HepG2 (cell line): ENCODE results near the gene FAM180A. TPM values are rescaled to one million over a fixed set of nuclear protein-coding genes. Genes with fewer than 3 reads are reported as not detected.
A peak's percentile ranks its signal among the peaks of the same experiment; 100 is the strongest.

ENCODE experiments used
- ATAC-seq: fragments of 200-7000 bp; cut with Tn5 transposase; 3 replicates; pipeline ENCODE4 v1.9.1; 2020; ENCODE audit warnings: mild to moderate bottlenecking, moderate library complexity
- BruUV-seq: library from RNA; stranded (reverse); fragments of 400-500 nt; replicated peaks from 2 replicates; lab custom pipeline; 2021; lab: Mats Ljungman, UMichigan
- CTCF ChIA-PET: fragments of 300-600 bp; formaldehyde crosslinking; extraction: SDS; loops from one replicate; lab custom pipeline; 2021; ENCODE audit warnings: low total read pairs, inconsistent platforms, low intra/inter-chr PET ratio; lab: Yijun Ruan, JAX
- POLR2A ChIA-PET: fragments of 350-600 bp; sonication (Branson Sonifier 250); formaldehyde crosslinking; loops from one replicate; lab custom pipeline; 2020; ENCODE audit warnings: antibody characterized with exemption, inconsistent platforms; lab: Yijun Ruan, JAX
- DNase-seq: peaks from one replicate; pipeline ENCODE4 v3.0.0-alpha.2; 2015; ENCODE audit warnings: low spot score
- FAIRE-seq: peaks from 3 replicates; lab custom pipeline; 2011; peaks lifted over from hg19 to GRCh38; lab: Jason Lieb, UNC
- H2AFZ ChIP-seq: one replicate; pipeline ENCODE4 v1.6.1; 2011; ENCODE audit warnings: low read length, inconsistent platforms
- H3K27ac ChIP-seq: fragments of 300-600 bp; 3 replicates; pipeline ENCODE4 v1.8.0; 2011; ENCODE audit warnings: mixed run types, mild to moderate bottlenecking, mixed read lengths, low read length, inconsistent platforms; ENCODE audit not compliant: insufficient read depth; ENCODE audit errors: extremely low read length
- H3K27me3 ChIP-seq, 2 experiments: fragments of 200-600 bp in 1 of 2; 2 replicates in 1 of 2; 3 replicates in 1 of 2; pipeline versions ENCODE4 v1.6.0 to v1.8.0; 2011; ENCODE audit warnings: low read length in 2 of 2, mild to moderate bottlenecking in 2 of 2, moderate library complexity in 2 of 2, inconsistent platforms in 1 of 2; ENCODE audit not compliant: insufficient read depth in 2 of 2, control insufficient read depth in 1 of 2
- H3K36me3 ChIP-seq, 2 experiments: fragments of 200-600 bp in 1 of 2; replicated peaks in 1 of 2; 2 replicates in 1 of 2; 3 replicates in 1 of 2; pipeline versions ENCODE4 v1.5.1 to v1.8.0; 2011; ENCODE audit warnings: low read length in 2 of 2, inconsistent platforms in 1 of 2; ENCODE audit not compliant: insufficient read depth in 2 of 2, control insufficient read depth in 1 of 2
- H3K4me1 ChIP-seq: 2 replicates; pipeline ENCODE4 v1.5.1; 2012; ENCODE audit warnings: low read length, inconsistent platforms; ENCODE audit not compliant: insufficient read depth
- H3K4me2 ChIP-seq: 2 replicates; pipeline ENCODE4 v1.6.0; 2011; ENCODE audit warnings: low read depth, low read length, inconsistent platforms
- H3K4me3 ChIP-seq, 3 experiments: fragments of 200-600 bp in 1 of 3; sonication (generic), shearing (Covaris generic) in 1 of 3; replicated peaks in 1 of 3; 2 replicates each; pipeline ENCODE4 v1.5.1; 2011 to 2016; ENCODE audit warnings: low read length in 3 of 3, inconsistent platforms in 2 of 3, low read depth in 2 of 3, mild to moderate bottlenecking in 2 of 3, control low read depth in 1 of 3, mixed read lengths in 1 of 3; ENCODE audit not compliant: insufficient read depth in 1 of 3
- H3K79me2 ChIP-seq: one replicate; pipeline ENCODE4 v1.6.1; 2011; ENCODE audit warnings: low read length, inconsistent platforms; ENCODE audit not compliant: insufficient read depth
- H3K9ac ChIP-seq: 2 replicates; pipeline ENCODE4 v1.6.0; 2011; ENCODE audit warnings: mild to moderate bottlenecking, low read depth, low read length, inconsistent platforms; ENCODE audit not compliant: insufficient read depth
- H3K9me3 ChIP-seq: 2 replicates; pipeline ENCODE4 v1.5.1; 2012; ENCODE audit warnings: mild to moderate bottlenecking, low read length
- H4K20me1 ChIP-seq: 2 replicates; pipeline ENCODE4 v1.6.0; 2011; ENCODE audit warnings: inconsistent platforms, mild to moderate bottlenecking, low read length, moderate library complexity; ENCODE audit not compliant: insufficient read depth
- FOSL2 ChIP-seq: sonication (generic); formaldehyde crosslinking; IDR thresholded peaks from 2 replicates; pipeline ENCODE4 v1.4.0; 2020; ENCODE audit warnings: missing genetic modification reagents
- MLLT10 ChIP-seq: sonication (generic); formaldehyde crosslinking; IDR thresholded peaks from 2 replicates; pipeline ENCODE4 v1.4.0; 2020; ENCODE audit warnings: missing genetic modification reagents
- ZMAT3 ChIP-seq: sonication (generic); formaldehyde crosslinking; conservative IDR thresholded peaks from 2 replicates; pipeline ENCODE4 v1.7.0; 2021; ENCODE audit warnings: missing genetic modification reagents
- ZNF691 ChIP-seq: sonication (generic); formaldehyde crosslinking; IDR thresholded peaks from 2 replicates; pipeline ENCODE4 v1.4.0; 2020; ENCODE audit warnings: missing genetic modification reagents, low read depth, mild to moderate bottlenecking, borderline replicate concordance
- ZNF788 ChIP-seq: sonication (generic); formaldehyde crosslinking; IDR thresholded peaks from 2 replicates; pipeline ENCODE4 v1.5.0; 2020; ENCODE audit warnings: mild to moderate bottlenecking, missing genetic modification reagents, borderline replicate concordance
- WGBS: methylation state at CpG from one replicate; pipeline ENCODE4 v1.1.6; 2017; ENCODE audit warnings: low lambda C conversion rate; 5-methylcytosine and 5-hydroxymethylcytosine counted together
- in situ Hi-C: cut with HindIII; loops from 2 replicates; pipeline ENCODE4 v1.10.0; 2017; ENCODE audit warnings: low pct_unique_long_range_greater_than_20kb; ENCODE audit not compliant: extremely low pct_ligation_motif_present
- intact Hi-C: fragments of 100-400 bp; cut with micrococcal nuclease; formaldehyde crosslinking; loops from one replicate; pipeline ENCODE4 v1.10.0; 2022; ENCODE audit not compliant: unreplicated experiment
- polyA plus RNA-seq, 8 experiments: library from polyadenylated mRNA; depleted of rRNA in 3 of 8; stranded (reverse) in 7 of 8; unstranded in 1 of 8; fragments of >200 nt; fragmentation: Illumina TruSeq in 4 of 8; extraction: Trizol in 4 of 8; gene quantifications; 2 replicates each; pipeline versions ENCODE4 v1.2.1 to v1.2.3, GENCODE V29; 2011 to 2016; ENCODE audit warnings: low read depth in 4 of 8, missing spikeins in 1 of 8, mixed read lengths in 1 of 8; ENCODE audit not compliant: insufficient read depth in 1 of 8
- total RNA-seq, 5 experiments: library from RNA; depleted of rRNA; stranded (reverse); fragments of >200 nt; fragmentation: Illumina TruSeq; extraction: Trizol; gene quantifications; 2 replicates each; pipeline ENCODE4 v1.2.3, GENCODE V29; 2016; ENCODE audit warnings: low read depth in 1 of 5
- TF ChIP-seq, protein P1 (sequence below): sonication (generic); formaldehyde crosslinking; IDR thresholded peaks from 2 replicates; pipeline ENCODE4 v1.5.0; 2020; ENCODE audit warnings: mild to moderate bottlenecking, missing genetic modification reagents, moderate library complexity
- TF ChIP-seq, protein P2 (sequence below): sonication (generic); formaldehyde crosslinking; IDR thresholded peaks from 2 replicates; pipeline ENCODE4 v1.5.0; 2020; ENCODE audit warnings: mild to moderate bottlenecking, missing genetic modification reagents
- TF ChIP-seq, protein P3 (sequence below): sonication (generic); formaldehyde crosslinking; IDR thresholded peaks from 2 replicates; pipeline ENCODE4 v1.8.1; 2023; ENCODE audit warnings: mild to moderate bottlenecking, missing genetic modification reagents, borderline replicate concordance

The FAM180A gene
- total and polyA plus RNA-seq, 2 of the 13 experiments (the other 11 are each of a cell fraction or from before 2014, with no cell fraction given) = not detected

DNA sequence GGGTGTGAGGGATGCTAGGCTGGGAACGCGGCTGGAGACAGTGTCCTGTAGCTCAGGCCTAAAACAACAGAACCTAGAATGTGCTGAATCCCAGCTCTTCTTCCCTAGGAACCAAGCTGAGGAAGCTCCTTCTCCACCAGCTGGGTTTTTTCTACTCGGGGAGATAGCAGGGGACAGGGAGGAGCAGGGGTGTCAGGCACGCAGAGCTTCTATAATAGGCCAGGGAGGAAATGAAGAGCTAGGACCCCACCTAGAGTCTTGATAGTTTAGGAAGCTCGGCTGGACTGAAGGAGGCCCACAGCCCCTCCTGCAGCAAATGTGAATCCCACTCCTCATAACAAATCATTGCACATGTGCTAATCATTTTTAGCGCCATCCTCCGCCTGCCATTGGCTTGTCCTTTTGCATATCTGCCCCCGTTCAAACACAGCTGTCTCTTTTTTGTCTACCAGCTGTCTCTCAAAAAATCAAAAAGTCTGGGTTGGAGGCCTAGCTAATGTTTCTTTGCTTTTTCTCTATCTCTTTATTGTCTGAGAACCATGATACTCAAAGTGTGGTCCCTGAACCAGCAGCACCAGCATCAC is 24.1 kb upstream of the FAM180A start (continued):
- TF ChIP-seq, protein P1, sequence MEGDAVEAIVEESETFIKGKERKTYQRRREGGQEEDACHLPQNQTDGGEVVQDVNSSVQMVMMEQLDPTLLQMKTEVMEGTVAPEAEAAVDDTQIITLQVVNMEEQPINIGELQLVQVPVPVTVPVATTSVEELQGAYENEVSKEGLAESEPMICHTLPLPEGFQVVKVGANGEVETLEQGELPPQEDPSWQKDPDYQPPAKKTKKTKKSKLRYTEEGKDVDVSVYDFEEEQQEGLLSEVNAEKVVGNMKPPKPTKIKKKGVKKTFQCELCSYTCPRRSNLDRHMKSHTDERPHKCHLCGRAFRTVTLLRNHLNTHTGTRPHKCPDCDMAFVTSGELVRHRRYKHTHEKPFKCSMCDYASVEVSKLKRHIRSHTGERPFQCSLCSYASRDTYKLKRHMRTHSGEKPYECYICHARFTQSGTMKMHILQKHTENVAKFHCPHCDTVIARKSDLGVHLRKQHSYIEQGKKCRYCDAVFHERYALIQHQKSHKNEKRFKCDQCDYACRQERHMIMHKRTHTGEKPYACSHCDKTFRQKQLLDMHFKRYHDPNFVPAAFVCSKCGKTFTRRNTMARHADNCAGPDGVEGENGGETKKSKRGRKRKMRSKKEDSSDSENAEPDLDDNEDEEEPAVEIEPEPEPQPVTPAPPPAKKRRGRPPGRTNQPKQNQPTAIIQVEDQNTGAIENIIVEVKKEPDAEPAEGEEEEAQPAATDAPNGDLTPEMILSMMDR (CRISPR knock-in tag) = no peak
- TF ChIP-seq MLLT10 (CRISPR knock-in tag) (no peak), ZNF691 (no peak), ZMAT3 (CRISPR knock-in tag) (no peak)
- TF ChIP-seq, protein P2, sequence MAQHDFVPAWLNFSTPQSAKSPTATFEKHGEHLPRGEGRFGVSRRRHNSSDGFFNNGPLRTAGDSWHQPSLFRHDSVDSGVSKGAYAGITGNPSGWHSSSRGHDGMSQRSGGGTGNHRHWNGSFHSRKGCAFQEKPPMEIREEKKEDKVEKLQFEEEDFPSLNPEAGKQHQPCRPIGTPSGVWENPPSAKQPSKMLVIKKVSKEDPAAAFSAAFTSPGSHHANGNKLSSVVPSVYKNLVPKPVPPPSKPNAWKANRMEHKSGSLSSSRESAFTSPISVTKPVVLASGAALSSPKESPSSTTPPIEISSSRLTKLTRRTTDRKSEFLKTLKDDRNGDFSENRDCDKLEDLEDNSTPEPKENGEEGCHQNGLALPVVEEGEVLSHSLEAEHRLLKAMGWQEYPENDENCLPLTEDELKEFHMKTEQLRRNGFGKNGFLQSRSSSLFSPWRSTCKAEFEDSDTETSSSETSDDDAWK (CRISPR knock-in tag) = no peak
- TF ChIP-seq, protein P3, sequence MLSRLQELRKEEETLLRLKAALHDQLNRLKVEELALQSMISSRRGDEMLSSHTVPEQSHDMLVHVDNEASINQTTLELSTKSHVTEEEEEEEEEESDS (CRISPR knock-in tag) = no peak

DNA sequence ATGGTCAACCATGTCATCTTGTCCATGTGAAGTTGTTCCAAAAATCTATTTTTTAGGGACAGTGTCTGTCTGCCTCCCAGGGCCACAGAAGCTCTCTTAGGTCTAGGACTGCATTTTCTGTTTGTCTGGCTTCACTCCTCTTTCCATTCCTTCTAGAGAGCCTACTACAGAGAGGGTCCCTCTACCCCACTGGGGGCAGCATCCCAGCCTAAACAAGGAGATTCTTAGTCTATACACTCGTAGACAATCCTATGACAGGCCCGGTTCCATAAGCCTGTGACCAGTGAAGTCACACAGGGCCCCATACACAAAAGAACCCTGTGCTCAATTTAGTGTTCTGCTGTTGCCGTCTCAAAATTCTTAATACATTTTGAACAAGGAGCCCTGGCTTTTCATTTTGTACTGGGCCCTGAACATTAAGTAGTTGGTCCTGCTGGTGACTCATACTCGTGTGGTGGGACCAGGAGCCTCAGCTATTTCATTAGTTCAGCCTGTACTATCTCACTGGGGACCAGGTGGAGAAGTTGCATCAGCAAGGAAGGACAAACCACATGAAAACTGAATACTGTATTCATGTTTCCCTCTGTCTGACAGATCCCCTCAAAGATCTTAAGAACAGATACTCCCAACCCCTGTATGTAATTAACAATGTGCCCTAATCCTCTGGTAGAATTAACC is 23.5 kb upstream of the FAM180A start:
- H4K20me1 ChIP-seq = no peaks in the 10 kb centered on the region
- intact Hi-C loops (no loop called here), in situ Hi-C loops (no loop called here)
- POLR2A ChIA-PET = no interaction called here
- H3K27me3 ChIP-seq = peaks cover 1 to 24% of the 10 kb centered on the region in 2 experiments; a peak in 2 of 5 replicates
- ATAC-seq (no peak; the same call in 2 of the 3 replicates), FAIRE-seq (no peak), DNase-seq (no peak)
- H3K4me3 ChIP-seq = no peak overlapping the region
- 5% methylated on average over 4 of the region's 4 CpGs for WGBS
- no peaks in the 10 kb centered on the region for H3K9me3 ChIP-seq
- H3K4me2 ChIP-seq = no peak overlapping the region
- CTCF ChIA-PET = no interaction called here
- H2AFZ ChIP-seq = no peak overlapping the region
- no peak overlapping the region for H3K9ac ChIP-seq
- 0 out of 2 replicates have a peak, but pooled peaks cover 4% of the 10 kb centered on the region for H3K4me1 ChIP-seq
- H3K79me2 ChIP-seq = no peaks in the 10 kb centered on the region
- no TSS peak for BruUV-seq
- TF ChIP-seq ZNF788 (no peak), FOSL2 (CRISPR knock-in tag) (peak; percentile 12; the same call in 1 of the 2 replicates)
- H3K27ac ChIP-seq = no peak overlapping the region
- H3K36me3 ChIP-seq = no peaks in the 10 kb centered on the region
